ENCODE results near the gene GTF3C5.
"Not testable (repeated sequence)": the region's sequence is repeated elsewhere in the genome, so short reads cannot be mapped to it uniquely, and the experiment has no call there.

GTF3C5 gene

GRCh38 chr9:133071484-133072150, 40.8 kb downstream of the GTF3C5 start:
- TF ChIP-seq TCF4 (CRISPR knock-in tag; IDR thresholded peaks at IDR 0.05; ENCODE audit: borderline replicate concordance) (no peak), ZNF70 (CRISPR knock-in tag; IDR thresholded peaks at IDR 0.05) (peak; percentile 33; the same call in 1 of the 2 replicates)

DNA sequence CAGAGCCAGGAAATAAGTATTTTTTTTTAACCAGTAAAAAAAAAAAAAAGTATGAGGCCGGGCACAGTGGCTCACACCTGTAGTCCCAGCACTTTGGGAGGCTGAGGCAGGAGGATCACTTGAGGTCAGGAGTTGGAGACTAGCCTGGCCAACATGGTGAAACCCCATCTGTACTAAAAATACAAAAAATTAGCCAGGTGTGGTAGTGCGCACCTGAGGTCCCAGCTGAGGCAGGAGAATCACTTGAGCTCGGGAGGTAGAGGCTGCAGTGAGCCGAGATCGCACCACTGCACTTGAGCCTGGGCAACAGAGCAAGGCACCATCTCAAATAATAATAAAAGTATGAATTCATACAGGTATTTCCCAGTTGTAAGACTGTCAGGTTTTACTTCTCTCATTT, 41.4 kb downstream of the GTF3C5 start:
- not testable (repeated sequence) for ATAC-seq

More at GRCh38 chr9:133071484-133072150, 40.8 kb downstream of the GTF3C5 start:
- ATAC-seq: no peak

- TF ChIP-seq ISL1 (CRISPR knock-in tag; IDR thresholded peaks at IDR 0.05) (no peak), SNAI2 (CRISPR knock-in tag; IDR thresholded peaks at IDR 0.05) (no peak), ESRRG (CRISPR knock-in tag; IDR thresholded peaks at IDR 0.05) (no peak), ZFP3 (CRISPR knock-in tag; IDR thresholded peaks at IDR 0.05) (no peak)
- no peak for ATAC-seq
Observed at GRCh38 chr9:133073086-133074014, 42.6 kb downstream of the GTF3C5 start.

- ATAC-seq: no peak; the same call in 2 of the 3 replicates
- no peak for TF ChIP-seq ZC3H10 (CRISPR knock-in tag; IDR thresholded peaks at IDR 0.05)
Observed at GRCh38 chr9:133074111-133074651, 43.4 kb downstream of the GTF3C5 start.

GRCh38 chr9:133075925-133076630, 45.3 kb downstream of the GTF3C5 start:
- no peak for TF ChIP-seq ZNF70 (CRISPR knock-in tag; IDR thresholded peaks at IDR 0.05)
- TF ChIP-seq GLIS3 (CRISPR knock-in tag; IDR thresholded peaks at IDR 0.05): no peak
- no peak for TF ChIP-seq ZFP30 (CRISPR knock-in tag; IDR thresholded peaks at IDR 0.05)
- TF ChIP-seq TCF4 (CRISPR knock-in tag; IDR thresholded peaks at IDR 0.05; ENCODE audit: borderline replicate concordance): no peak
- TF ChIP-seq ARNTL (CRISPR knock-in tag; IDR thresholded peaks at IDR 0.05; ENCODE audit: borderline replicate concordance, low read depth): no peak
- no peak for TF ChIP-seq SNAI2 (CRISPR knock-in tag; IDR thresholded peaks at IDR 0.05)
- no peak for TF ChIP-seq PPARA (CRISPR knock-in tag; IDR thresholded peaks at IDR 0.05; ENCODE audit: borderline replicate concordance)
- no peak for TF ChIP-seq ZNF8 (CRISPR knock-in tag; IDR thresholded peaks at IDR 0.05)
- TF ChIP-seq, protein P1, sequence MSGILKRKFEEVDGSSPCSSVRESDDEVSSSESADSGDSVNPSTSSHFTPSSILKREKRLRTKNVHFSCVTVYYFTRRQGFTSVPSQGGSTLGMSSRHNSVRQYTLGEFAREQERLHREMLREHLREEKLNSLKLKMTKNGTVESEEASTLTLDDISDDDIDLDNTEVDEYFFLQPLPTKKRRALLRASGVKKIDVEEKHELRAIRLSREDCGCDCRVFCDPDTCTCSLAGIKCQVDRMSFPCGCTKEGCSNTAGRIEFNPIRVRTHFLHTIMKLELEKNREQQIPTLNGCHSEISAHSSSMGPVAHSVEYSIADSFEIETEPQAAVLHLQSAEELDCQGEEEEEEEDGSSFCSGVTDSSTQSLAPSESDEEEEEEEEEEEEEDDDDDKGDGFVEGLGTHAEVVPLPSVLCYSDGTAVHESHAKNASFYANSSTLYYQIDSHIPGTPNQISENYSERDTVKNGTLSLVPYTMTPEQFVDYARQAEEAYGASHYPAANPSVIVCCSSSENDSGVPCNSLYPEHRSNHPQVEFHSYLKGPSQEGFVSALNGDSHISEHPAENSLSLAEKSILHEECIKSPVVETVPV (CRISPR knock-in tag; IDR thresholded peaks at IDR 0.05): no peak
- TF ChIP-seq, protein P2, sequence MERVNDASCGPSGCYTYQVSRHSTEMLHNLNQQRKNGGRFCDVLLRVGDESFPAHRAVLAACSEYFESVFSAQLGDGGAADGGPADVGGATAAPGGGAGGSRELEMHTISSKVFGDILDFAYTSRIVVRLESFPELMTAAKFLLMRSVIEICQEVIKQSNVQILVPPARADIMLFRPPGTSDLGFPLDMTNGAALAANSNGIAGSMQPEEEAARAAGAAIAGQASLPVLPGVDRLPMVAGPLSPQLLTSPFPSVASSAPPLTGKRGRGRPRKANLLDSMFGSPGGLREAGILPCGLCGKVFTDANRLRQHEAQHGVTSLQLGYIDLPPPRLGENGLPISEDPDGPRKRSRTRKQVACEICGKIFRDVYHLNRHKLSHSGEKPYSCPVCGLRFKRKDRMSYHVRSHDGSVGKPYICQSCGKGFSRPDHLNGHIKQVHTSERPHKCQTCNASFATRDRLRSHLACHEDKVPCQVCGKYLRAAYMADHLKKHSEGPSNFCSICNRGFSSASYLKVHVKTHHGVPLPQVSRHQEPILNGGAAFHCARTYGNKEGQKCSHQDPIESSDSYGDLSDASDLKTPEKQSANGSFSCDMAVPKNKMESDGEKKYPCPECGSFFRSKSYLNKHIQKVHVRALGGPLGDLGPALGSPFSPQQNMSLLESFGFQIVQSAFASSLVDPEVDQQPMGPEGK (CRISPR knock-in tag; IDR thresholded peaks at IDR 0.05; ENCODE audit: borderline replicate concordance): no peak
- no peak for TF ChIP-seq RARB (CRISPR knock-in tag; IDR thresholded peaks at IDR 0.05)
- TF ChIP-seq TOX (CRISPR knock-in tag; IDR thresholded peaks at IDR 0.05; ENCODE audit: borderline replicate concordance): no peak
- no peak for TF ChIP-seq POU6F1 (CRISPR knock-in tag; IDR thresholded peaks at IDR 0.05; ENCODE audit: borderline replicate concordance, low read depth)
- TF ChIP-seq, protein P3, sequence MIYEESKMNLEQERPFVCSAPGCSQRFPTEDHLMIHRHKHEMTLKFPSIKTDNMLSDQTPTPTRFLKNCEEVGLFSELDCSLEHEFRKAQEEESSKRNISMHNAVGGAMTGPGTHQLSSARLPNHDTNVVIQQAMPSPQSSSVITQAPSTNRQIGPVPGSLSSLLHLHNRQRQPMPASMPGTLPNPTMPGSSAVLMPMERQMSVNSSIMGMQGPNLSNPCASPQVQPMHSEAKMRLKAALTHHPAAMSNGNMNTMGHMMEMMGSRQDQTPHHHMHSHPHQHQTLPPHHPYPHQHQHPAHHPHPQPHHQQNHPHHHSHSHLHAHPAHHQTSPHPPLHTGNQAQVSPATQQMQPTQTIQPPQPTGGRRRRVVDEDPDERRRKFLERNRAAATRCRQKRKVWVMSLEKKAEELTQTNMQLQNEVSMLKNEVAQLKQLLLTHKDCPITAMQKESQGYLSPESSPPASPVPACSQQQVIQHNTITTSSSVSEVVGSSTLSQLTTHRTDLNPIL (CRISPR knock-in tag; IDR thresholded peaks at IDR 0.05; ENCODE audit: low read depth): no peak
- TF ChIP-seq ESRRG (CRISPR knock-in tag; IDR thresholded peaks at IDR 0.05): no peak
- TF ChIP-seq ZNF565 (CRISPR knock-in tag; conservative IDR thresholded peaks at IDR 0.05; ENCODE audit: low read depth): no peak
- TF ChIP-seq CSDC2 (CRISPR knock-in tag; IDR thresholded peaks at IDR 0.05): no peak
- no peak for TF ChIP-seq ZFP3 (CRISPR knock-in tag; IDR thresholded peaks at IDR 0.05)
- ATAC-seq: peak; percentile 86

All from SK-N-SH treated with all-trans-retinoic acid at 6 μM for 48 hours (cell line).